H1 (cell line): ENCODE measurements around the gene CHSY1.

Experiments
- CTCF ChIP-seq, 3 experiments: IDR thresholded peaks; 1 replicate in 2 of 3; 2 replicates in 1 of 3; pipeline versions ENCODE4 v1.5.1 to v1.6.1; 2011; ENCODE audit warnings: low read length in 3 of 3, mild to moderate bottlenecking in 3 of 3, inconsistent platforms in 2 of 3, low read depth in 1 of 3, moderate library complexity in 1 of 3; ENCODE audit not compliant: insufficient read depth in 1 of 3; ENCODE audit errors: control extremely low read depth in 1 of 3
- POLR2AphosphoS5 ChIP-seq: IDR thresholded peaks from 2 replicates; pipeline ENCODE4 v1.6.1; 2011; ENCODE audit warnings: low read depth, low read length
- TAF1 ChIP-seq: IDR thresholded peaks from 2 replicates; pipeline ENCODE4 v1.6.1; 2011; ENCODE audit warnings: mild to moderate bottlenecking, low read depth, low read length

GRCh38 chr15:101167411-101167752, 84.5 kb downstream of the CHSY1 start:
- no peak for TF ChIP-seq POLR2AphosphoS5
- TF ChIP-seq TAF1 = no peak
- TF ChIP-seq CTCF (IDR thresholded peaks at IDR 0.05; ENCODE audit: control extremely low read depth in 1 of 3, insufficient read depth in 1 of 3, low read depth in 1 of 3, low read length in 3 of 3) = no peak
